Activated CD8-positive, alpha-beta memory T cell treated with anti-CD3 and anti-CD28 coated beads for 1 hour (primary cell): ENCODE results near the gene NT5DC3.

Experiments
- DNase-seq, 2 donors: peaks; one replicate each; pipeline ENCODE4 v3.0.0-alpha.2; 2020; ENCODE audit warnings: low read depth in 1 of 2; ENCODE audit errors: extremely low read depth in 1 of 2

NT5DC3 gene

DNA sequence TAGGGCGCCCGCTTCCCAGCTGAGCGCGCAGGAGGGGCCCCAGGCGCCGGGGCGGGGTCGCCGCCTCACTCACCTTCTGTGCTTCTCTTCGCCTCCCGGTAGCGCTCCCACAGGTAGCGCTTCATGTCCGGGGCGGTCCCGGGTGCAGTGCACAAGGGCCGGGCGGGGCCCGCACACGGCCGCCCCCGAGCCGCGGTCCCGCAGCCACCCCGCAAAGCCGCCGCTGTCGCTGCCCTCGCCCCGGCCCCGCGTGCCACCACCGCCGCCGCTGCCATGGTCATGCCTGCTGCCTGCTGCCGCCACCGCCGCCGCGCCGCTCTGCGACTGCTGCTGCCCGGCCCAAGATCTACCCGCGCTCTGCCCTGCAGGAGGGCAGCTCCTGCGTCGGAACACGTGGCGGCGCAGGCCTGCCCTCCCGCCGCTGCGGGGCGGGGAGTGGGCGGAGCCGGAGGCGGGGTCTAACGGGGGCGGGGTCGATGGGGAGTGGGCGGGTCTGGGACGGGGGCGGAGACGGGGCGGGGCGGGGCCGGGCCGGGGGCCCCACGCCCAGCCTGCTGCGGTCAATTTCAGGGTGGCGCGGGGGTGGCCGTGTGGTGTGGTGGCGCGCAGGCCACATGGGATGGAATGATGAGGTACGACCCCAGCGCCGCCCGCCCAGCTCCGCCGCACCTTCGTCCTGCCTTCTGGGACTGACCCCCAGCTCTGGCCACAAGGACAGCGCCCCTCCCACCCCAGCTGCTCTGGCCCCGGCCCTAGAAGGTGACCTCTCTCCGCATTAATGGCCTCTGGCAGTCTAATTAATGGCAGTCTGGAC, at the start of gene NT5DC3:
Gene NT5DC3 (minus strand): TSS at position 359 of the 814 bp plus-strand sequence. CDS start 78 bp downstream, at position 281.
- DNase-seq: peak; percentile 44 to 79

- DNase-seq: no peak
Measured at GRCh38 chr12:103887738-103888137, 46.7 kb upstream of the NT5DC3 start.

DNA sequence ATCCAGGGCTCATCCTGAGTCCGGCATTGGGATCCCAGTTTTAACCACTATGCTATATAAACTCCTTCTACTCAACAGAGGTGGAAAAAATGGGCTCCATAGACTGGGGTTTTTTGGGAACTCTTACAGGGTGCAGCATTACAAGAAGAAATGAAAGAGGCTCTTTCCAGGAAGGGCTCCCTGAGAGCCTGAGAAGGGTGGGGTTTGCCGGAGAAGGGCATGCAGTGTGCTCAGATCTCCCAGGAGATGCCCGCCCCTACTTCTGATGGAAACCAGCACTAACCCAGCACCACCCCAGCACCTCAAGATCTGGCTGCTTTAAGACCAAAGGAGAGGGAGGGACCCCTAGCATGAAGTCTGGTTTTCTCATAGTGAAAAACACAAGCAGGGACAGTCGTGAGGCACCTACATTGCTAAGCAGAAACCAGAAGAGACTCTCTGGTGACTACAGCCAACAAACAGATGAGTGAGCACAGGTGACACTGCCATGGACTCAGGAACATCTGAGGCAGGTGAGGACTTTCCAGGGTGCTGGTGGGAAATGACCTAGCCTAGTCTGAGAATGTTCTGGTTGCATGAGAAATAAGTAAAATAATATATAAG, 45.3 kb upstream of the NT5DC3 start:
- DNase-seq: no peak

GRCh38 chr12:103884316-103884715, 43.3 kb upstream of the NT5DC3 start:
- no peak for DNase-seq

GRCh38 chr12:103883908-103884307, 42.9 kb upstream of the NT5DC3 start:
- DNase-seq: no peak

DNA sequence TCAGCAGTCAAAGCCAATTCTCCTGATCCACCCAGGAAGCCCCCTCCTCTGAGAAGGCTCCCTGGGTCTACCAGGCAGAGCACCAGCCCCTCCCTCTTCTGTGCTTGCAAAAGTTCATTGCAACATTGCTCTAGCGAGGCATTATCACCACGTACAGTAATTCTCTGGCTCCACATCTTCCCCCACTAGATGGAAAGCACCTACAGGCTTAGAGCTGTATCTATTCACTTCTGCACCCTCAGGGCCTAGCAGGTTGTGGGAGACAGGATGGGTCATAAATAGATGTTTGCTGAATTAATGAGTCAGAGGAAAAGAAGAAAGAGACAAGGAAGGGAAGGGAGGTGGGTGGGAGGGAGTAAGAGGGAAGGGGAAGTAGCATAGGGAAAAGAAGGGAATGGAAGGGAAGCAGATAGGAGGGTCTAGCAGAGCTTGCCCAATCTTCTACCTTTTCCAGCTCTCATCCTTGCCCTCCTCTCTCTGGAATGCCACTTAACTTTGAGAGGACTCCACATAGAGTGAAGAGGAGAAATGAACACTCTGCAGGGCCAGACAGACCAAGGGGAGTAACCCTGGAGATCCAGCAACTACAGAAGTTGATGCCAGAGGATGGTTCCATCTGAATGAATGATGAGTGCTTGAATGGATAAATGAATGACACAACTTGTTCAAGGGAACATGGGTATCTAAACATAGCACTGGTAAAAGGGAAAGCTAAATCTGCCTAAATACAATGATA, 42.0 kb upstream of the NT5DC3 start:
- no peak for DNase-seq

- DNase-seq: no peak
Measured at GRCh38 chr12:103881261-103881660, 40.2 kb upstream of the NT5DC3 start.

DNA sequence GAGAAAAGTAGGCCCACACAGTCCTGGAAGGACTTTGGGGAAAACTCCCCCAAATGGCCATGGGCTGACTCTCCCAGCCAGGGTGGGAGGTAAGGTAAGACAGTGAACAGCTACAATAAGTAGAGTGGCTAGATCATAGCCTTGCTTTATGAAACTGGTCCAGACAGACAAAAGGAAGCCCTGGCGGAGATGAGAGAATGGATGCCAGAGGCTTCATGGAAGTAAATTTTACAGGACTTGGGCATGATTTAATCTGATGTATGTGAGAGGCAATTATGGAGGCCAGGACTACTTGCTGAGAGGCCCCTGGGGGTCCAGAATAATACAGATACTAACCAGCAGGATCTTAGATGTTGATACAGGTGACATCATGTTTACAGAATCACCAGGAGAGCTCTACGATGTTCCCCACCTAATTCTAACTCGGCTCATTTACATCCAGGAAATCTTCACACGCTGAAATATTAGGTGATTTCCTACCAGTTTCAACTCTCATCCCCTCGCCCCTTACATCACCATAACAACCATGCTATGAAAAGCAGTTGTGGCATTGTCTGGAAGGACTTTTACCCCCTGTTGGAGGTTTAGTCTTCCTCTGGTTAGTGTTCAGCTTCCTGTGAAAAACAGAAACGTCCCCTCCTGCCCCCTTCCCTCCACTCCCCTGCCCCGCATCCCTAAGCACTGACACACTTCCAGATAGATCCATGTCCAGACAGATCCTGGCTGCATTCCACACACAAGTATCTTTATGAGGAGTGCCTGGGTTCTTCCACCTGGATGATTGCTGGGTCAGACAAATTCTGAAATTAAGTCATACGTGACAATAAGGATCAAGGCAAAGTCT, 39.5 kb upstream of the NT5DC3 start:
- DNase-seq: no peak

- DNase-seq: no peak
Measured at GRCh38 chr12:103879878-103880277, 38.8 kb upstream of the NT5DC3 start.

- no peak for DNase-seq
Measured at GRCh38 chr12:103879048-103879692, 38.1 kb upstream of the NT5DC3 start.

GRCh38 chr12:103877934-103878510, 37.0 kb upstream of the NT5DC3 start:
- peak; percentile 5 to 8 for DNase-seq

DNA sequence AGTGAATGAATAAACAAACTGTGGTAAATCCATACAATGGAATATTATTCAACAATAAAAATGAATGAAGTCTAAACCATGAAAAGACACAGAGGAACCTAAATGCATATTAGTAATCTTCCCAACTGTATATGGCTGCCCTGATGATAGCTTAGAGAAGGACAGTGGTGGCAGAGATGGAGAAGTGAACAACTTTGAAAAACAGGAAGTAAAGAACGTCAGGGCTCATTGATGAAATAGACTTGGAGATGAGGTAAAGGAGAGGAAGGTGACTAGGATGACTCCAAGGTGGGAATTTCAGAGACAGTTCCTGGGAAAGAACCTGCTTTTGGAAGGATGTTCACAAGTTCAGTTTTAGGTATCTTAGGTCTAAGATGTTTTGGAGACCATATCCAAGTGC, 36.3 kb upstream of the NT5DC3 start:
- no peak for DNase-seq

- no peak for DNase-seq
Measured at GRCh38 chr12:103875666-103876065, 34.6 kb upstream of the NT5DC3 start.

- DNase-seq: no peak
Measured at GRCh38 chr12:103868215-103868614, 27.2 kb upstream of the NT5DC3 start.

- no peak for DNase-seq
Measured at GRCh38 chr12:103865151-103865730, 24.2 kb upstream of the NT5DC3 start.

DNA sequence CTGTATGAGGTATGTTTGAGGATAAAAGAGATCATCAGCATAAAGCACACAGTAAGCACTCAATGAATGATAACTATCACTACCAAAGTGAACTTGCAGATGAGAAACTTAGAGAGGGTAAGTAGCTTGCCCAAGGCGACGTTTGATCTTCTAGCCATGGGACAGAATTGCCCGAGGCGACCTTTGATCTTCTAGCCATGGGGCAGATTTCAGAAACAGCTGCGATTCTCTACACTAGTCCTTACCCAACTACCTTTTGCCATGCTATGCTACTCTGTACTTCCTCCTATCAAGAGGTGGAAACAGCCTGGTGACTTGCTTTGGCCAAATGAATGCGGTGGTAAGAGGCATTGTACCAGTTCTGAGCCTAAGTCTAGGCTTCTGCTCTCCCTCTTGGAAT, 23.7 kb upstream of the NT5DC3 start:
- DNase-seq: no peak

- no peak for DNase-seq
Measured at GRCh38 chr12:103858953-103859601, 18.0 kb upstream of the NT5DC3 start.

DNA sequence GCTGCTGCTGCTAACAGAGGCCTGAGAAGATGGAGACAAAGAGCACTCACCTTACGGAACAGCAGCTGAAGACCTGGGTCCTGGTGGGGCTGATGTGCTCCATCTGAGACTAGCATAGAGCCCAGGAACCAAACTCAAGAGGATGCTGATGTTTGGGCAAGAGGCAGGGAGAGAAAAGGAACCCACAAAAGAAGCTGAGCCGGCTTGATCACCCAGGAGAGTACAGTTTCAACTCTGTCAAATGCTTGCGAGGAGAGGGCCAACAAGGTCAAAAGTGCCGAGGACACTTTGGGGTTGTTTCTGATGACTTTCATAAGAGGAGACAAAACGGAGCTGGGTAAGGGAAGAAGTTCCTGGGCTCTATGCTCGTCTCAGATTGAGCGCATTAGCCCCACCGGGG, 17.3 kb upstream of the NT5DC3 start:
- no peak for DNase-seq

DNA sequence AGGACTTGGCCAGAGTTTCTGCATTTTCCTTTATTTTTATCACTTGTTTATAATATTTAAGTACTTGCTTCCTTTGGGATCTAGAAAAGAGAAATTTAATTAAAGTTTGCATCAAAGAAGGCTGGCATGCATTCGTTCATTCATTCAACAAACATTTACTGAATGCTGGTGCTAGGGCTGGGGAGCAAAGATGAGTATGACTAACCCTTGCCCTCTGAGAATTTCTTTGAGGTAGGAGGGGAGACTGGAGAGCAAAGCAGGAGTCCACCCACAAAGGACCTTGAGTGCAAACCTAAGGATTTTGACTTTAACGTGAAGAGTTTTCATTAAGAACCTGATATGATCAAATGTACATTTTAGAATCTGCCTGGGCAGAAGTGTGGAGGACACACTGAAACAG, 16.1 kb upstream of the NT5DC3 start:
- DNase-seq: no peak
